22Rv1 (cell line): Measurements from ENCODE around the gene CCT6B.

Source experiments
- ZFX ChIP-seq: fragments of 450-650 bp; IDR thresholded peaks from 2 replicates; pipeline ENCODE4 v1.6.1; 2017; ENCODE audit warnings: antibody characterized with exemption, borderline replicate concordance
- TF ChIP-seq, protein P1 (sequence below): fragments of 450-650 bp; IDR thresholded peaks from 2 replicates; pipeline ENCODE4 v1.5.1; 2017; ENCODE audit warnings: mild to moderate bottlenecking

- TF ChIP-seq, protein P1, sequence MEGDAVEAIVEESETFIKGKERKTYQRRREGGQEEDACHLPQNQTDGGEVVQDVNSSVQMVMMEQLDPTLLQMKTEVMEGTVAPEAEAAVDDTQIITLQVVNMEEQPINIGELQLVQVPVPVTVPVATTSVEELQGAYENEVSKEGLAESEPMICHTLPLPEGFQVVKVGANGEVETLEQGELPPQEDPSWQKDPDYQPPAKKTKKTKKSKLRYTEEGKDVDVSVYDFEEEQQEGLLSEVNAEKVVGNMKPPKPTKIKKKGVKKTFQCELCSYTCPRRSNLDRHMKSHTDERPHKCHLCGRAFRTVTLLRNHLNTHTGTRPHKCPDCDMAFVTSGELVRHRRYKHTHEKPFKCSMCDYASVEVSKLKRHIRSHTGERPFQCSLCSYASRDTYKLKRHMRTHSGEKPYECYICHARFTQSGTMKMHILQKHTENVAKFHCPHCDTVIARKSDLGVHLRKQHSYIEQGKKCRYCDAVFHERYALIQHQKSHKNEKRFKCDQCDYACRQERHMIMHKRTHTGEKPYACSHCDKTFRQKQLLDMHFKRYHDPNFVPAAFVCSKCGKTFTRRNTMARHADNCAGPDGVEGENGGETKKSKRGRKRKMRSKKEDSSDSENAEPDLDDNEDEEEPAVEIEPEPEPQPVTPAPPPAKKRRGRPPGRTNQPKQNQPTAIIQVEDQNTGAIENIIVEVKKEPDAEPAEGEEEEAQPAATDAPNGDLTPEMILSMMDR, result no peak
- no peak for TF ChIP-seq ZFX
These were observed 35.4 kb upstream of the CCT6B start for GRCh38 chr17:34996422-34997285.
